IMR-90 (cell line): ENCODE measurements around the gene PIP5K1B. TPM values are rescaled to one million over a fixed set of nuclear protein-coding genes. Genes with fewer than 3 reads are reported as not detected.

Source experiments
- ATAC-seq: fragments of 200-7000 bp; cut with Tn5 transposase; 2 replicates; pipeline ENCODE4 v1.9.1; 2020; ENCODE audit warnings: low read depth, mild to moderate bottlenecking, moderate library complexity
- BruUV-seq: library from RNA; stranded (reverse); fragments of 400-500 nt; replicated peaks from 2 replicates; lab custom pipeline; 2021; lab: Mats Ljungman, UMichigan
- CTCF ChIA-PET: fragments of 300-600 bp; formaldehyde crosslinking; extraction: SDS; loops from one replicate; lab custom pipeline; 2021; ENCODE audit warnings: antibody characterized with exemption; lab: Yijun Ruan, JAX
- POLR2A ChIA-PET: fragments of 300-600 bp; sonication (Branson Sonifier 250); formaldehyde crosslinking; loops from one replicate; lab custom pipeline; 2022; ENCODE audit warnings: antibody characterized with exemption; ENCODE audit not compliant: unreplicated experiment; lab: Charles Lee
- DNase-seq: peaks from one replicate; pipeline ENCODE4 v3.0.0; 2013
- H2AFZ ChIP-seq: replicated peaks from 2 replicates; pipeline ENCODE3; 2013; ENCODE audit warnings: low read length, mild to moderate bottlenecking; ENCODE audit not compliant: poor library complexity
- H2AK5ac ChIP-seq: 2 replicates; pipeline ENCODE4 v1.6.1; 2013; ENCODE audit warnings: low read depth, low read length, inconsistent platforms
- H2AK9ac ChIP-seq: replicated peaks from 2 replicates; pipeline ENCODE3; 2013; ENCODE audit warnings: mild to moderate bottlenecking, low read depth, low read length, moderate library complexity; ENCODE audit not compliant: poor library complexity
- H2BK120ac ChIP-seq: 2 replicates; pipeline ENCODE4 v1.6.1; 2013; ENCODE audit warnings: low read depth, low read length, inconsistent platforms
- H2BK15ac ChIP-seq: 3 replicates; pipeline ENCODE4 v1.6.1; 2013; ENCODE audit warnings: low read depth, low read length, inconsistent platforms
- H2BK20ac ChIP-seq: 2 replicates; pipeline ENCODE4 v1.6.1; 2013; ENCODE audit warnings: low read depth, mild to moderate bottlenecking, inconsistent platforms, low read length, moderate library complexity
- H2BK5ac ChIP-seq: 2 replicates; pipeline ENCODE4 v1.6.1; 2013; ENCODE audit warnings: mild to moderate bottlenecking, low read depth, low read length, inconsistent platforms; ENCODE audit not compliant: poor library complexity, severe bottlenecking
- H3K14ac ChIP-seq: replicated peaks from 2 replicates; pipeline ENCODE4 v1.6.1; 2013; ENCODE audit warnings: low read depth, low read length, inconsistent platforms
- H3K18ac ChIP-seq: 2 replicates; pipeline ENCODE4 v1.6.1; 2013; ENCODE audit warnings: low read depth, low read length, control low read depth
- H3K23ac ChIP-seq: 2 replicates; pipeline ENCODE4 v1.6.1; 2013; ENCODE audit warnings: low read depth, low read length, inconsistent platforms
- H3K27ac ChIP-seq: 2 replicates; pipeline ENCODE4 v1.5.1; 2013; ENCODE audit warnings: mild to moderate bottlenecking, control low read depth, low read length; ENCODE audit not compliant: insufficient read depth
- H3K27me3 ChIP-seq: 2 replicates; pipeline ENCODE4 v1.6.1; 2013; ENCODE audit warnings: low read length; ENCODE audit not compliant: control insufficient read depth, insufficient read depth
- H3K36me3 ChIP-seq: 2 replicates; pipeline ENCODE4 v1.6.1; 2013; ENCODE audit warnings: low read length, mixed read lengths; ENCODE audit not compliant: control insufficient read depth, insufficient read depth
- H3K4ac ChIP-seq: 2 replicates; pipeline ENCODE4 v1.6.1; 2013; ENCODE audit warnings: low read depth, low read length, inconsistent platforms
- H3K4me1 ChIP-seq: 2 replicates; pipeline ENCODE4 v1.6.1; 2013; ENCODE audit warnings: low read length, mixed read lengths; ENCODE audit not compliant: control insufficient read depth, insufficient read depth
- H3K4me2 ChIP-seq: 2 replicates; pipeline ENCODE4 v1.6.1; 2013; ENCODE audit warnings: low read depth, mild to moderate bottlenecking, control low read depth, low read length, moderate library complexity
- H3K4me3 ChIP-seq: 2 replicates; pipeline ENCODE4 v1.5.1; 2013; ENCODE audit warnings: low read depth, mild to moderate bottlenecking, control low read depth, low read length, moderate library complexity; ENCODE audit not compliant: insufficient read depth
- H3K56ac ChIP-seq: 2 replicates; pipeline ENCODE4 v1.6.1; 2013; ENCODE audit warnings: low read length, inconsistent platforms; ENCODE audit not compliant: insufficient read depth; ENCODE audit errors: extremely low read depth
- H3K79me1 ChIP-seq, 2 experiments: 2 replicates each; pipeline ENCODE4 v1.6.1; 2013; ENCODE audit warnings: low read length in 2 of 2, inconsistent platforms in 1 of 2, low read depth in 1 of 2
- H3K9ac ChIP-seq: 2 replicates; pipeline ENCODE4 v1.6.1; 2013; ENCODE audit warnings: low read depth, low read length, control low read depth
- H3K9me1 ChIP-seq: 2 replicates; pipeline ENCODE4 v1.6.1; 2013; ENCODE audit warnings: low read length, inconsistent platforms; ENCODE audit not compliant: insufficient read depth
- H3K9me3 ChIP-seq: 2 replicates; pipeline ENCODE4 v1.6.1; 2013; ENCODE audit warnings: low read length; ENCODE audit not compliant: control insufficient read depth, insufficient read depth
- H4K20me1 ChIP-seq: 2 replicates; pipeline ENCODE4 v1.6.1; 2013; ENCODE audit warnings: low read length, inconsistent platforms; ENCODE audit not compliant: insufficient read depth
- H4K5ac ChIP-seq: 2 replicates; pipeline ENCODE4 v1.6.1; 2013; ENCODE audit warnings: mild to moderate bottlenecking, low read depth, low read length, control low read depth
- H4K8ac ChIP-seq, 2 experiments: 2 replicates each; pipeline ENCODE4 v1.6.1; 2013; ENCODE audit warnings: low read depth in 2 of 2, low read length in 2 of 2, control low read depth in 1 of 2, inconsistent platforms in 1 of 2
- H4K91ac ChIP-seq: 2 replicates; pipeline ENCODE4 v1.6.1; 2013; ENCODE audit warnings: low read depth, low read length, inconsistent platforms; ENCODE audit not compliant: insufficient read depth
- BHLHE40 ChIP-seq: fragments of 150-350 bp; IDR thresholded peaks from 2 replicates; pipeline ENCODE4 v1.6.1; 2016; ENCODE audit warnings: mild to moderate bottlenecking, low read depth, low read length
- CEBPB ChIP-seq: IDR thresholded peaks from 2 replicates; pipeline ENCODE4 v1.6.1; 2012; ENCODE audit warnings: low read depth, low read length, improper control_type of control experiment
- CHD1 ChIP-seq: IDR thresholded peaks from 2 replicates; pipeline ENCODE4 v1.6.1; 2012; ENCODE audit warnings: low read depth, low read length, improper control_type of control experiment
- CTCF ChIP-seq: conservative IDR thresholded peaks from 2 replicates; pipeline ENCODE4 v1.5.1; 2012; ENCODE audit warnings: mild to moderate bottlenecking, low read depth, low read length, improper control_type of control experiment
- FOS ChIP-seq: fragments of 150-350 bp; IDR thresholded peaks from 2 replicates; pipeline ENCODE4 v1.6.1; 2016; ENCODE audit warnings: low read depth, low read length
- MAFK ChIP-seq: IDR thresholded peaks from 2 replicates; pipeline ENCODE4 v1.6.1; 2012; ENCODE audit warnings: low read depth, low read length, improper control_type of control experiment
- MAZ ChIP-seq: IDR thresholded peaks from 2 replicates; pipeline ENCODE4 v1.6.1; 2012; ENCODE audit warnings: low read depth, mild to moderate bottlenecking, low read length, improper control_type of control experiment, moderate library complexity, borderline replicate concordance
- MXI1 ChIP-seq: IDR thresholded peaks from 2 replicates; pipeline ENCODE4 v1.6.1; 2012; ENCODE audit warnings: low read depth, mild to moderate bottlenecking, low read length, moderate library complexity, borderline replicate concordance
- NFE2L2 ChIP-seq: fragments of 150-350 bp; IDR thresholded peaks from 2 replicates; pipeline ENCODE4 v1.6.1; 2016; ENCODE audit warnings: low read depth, mild to moderate bottlenecking, low read length
- RCOR1 ChIP-seq: IDR thresholded peaks from 2 replicates; pipeline ENCODE4 v1.6.1; 2012; ENCODE audit warnings: mild to moderate bottlenecking, low read length, improper control_type of control experiment; ENCODE audit not compliant: insufficient replicate concordance
- RFX5 ChIP-seq: IDR thresholded peaks from 2 replicates; pipeline ENCODE4 v1.8.0; 2012; ENCODE audit warnings: low read depth, mild to moderate bottlenecking, low read length, moderate library complexity
- SMC3 ChIP-seq: fragments of 150-350 bp; IDR thresholded peaks from 2 replicates; pipeline ENCODE4 v1.6.1; 2016; ENCODE audit warnings: low read depth, mild to moderate bottlenecking, antibody characterized with exemption, low read length, moderate library complexity
- USF2 ChIP-seq: fragments of 150-350 bp; IDR thresholded peaks from 2 replicates; pipeline ENCODE4 v1.6.1; 2017; ENCODE audit warnings: mild to moderate bottlenecking, antibody characterized with exemption, low read length, low read depth
- WGBS, 2 experiments: methylation state at CpG; one replicate each; pipeline versions ENCODE4 v1.1.5 to v1.1.7; 2013; ENCODE audit warnings: missing lambda C conversion rate in 2 of 2; ENCODE audit not compliant: insufficient read length in 1 of 2; ENCODE audit errors: extremely low coverage in 2 of 2; 5-methylcytosine and 5-hydroxymethylcytosine counted together
- dilution Hi-C: fragments of 300-500 bp; cut with HindIII; formaldehyde crosslinking; loops from one replicate; pipeline ENCODE4 v1.14.3; 2018; ENCODE audit warnings: low sequenced_read_pairs; ENCODE audit not compliant: unreplicated experiment
- in situ Hi-C: fragments of 300-500 bp; cut with MboI; formaldehyde crosslinking; loops from 3 replicates; pipeline ENCODE4 v1.14.3; 2019; ENCODE audit warnings: low sequenced_read_pairs, inconsistent platforms, mixed read lengths
- intact Hi-C: fragments of 100-400 bp; cut with micrococcal nuclease; formaldehyde crosslinking; loops from 2 replicates; pipeline ENCODE4 v1.10.0; 2022
- polyA plus RNA-seq, 3 experiments: library from polyadenylated mRNA; depleted of rRNA; stranded (reverse); fragments of >200 nt; gene quantifications; 2 replicates each; pipeline ENCODE4 v1.2.3, GENCODE V29; 2012; ENCODE audit warnings: low replicate concordance in 1 of 3
- total RNA-seq: library from RNA; depleted of rRNA; stranded (reverse); fragments of >200 nt; gene quantifications from 2 replicates; pipeline ENCODE4 v1.2.3, GENCODE V29; 2012
- TF ChIP-seq, protein P1 (sequence below): fragments of 150-350 bp; IDR thresholded peaks from 2 replicates; pipeline ENCODE4 v1.6.1; 2016; ENCODE audit warnings: low read depth, mild to moderate bottlenecking, low read length, moderate library complexity, borderline replicate concordance

PIP5K1B gene
- total and polyA plus RNA-seq, 2 of the 4 experiments (the other 2 are of a cell fraction) = not detected

DNA sequence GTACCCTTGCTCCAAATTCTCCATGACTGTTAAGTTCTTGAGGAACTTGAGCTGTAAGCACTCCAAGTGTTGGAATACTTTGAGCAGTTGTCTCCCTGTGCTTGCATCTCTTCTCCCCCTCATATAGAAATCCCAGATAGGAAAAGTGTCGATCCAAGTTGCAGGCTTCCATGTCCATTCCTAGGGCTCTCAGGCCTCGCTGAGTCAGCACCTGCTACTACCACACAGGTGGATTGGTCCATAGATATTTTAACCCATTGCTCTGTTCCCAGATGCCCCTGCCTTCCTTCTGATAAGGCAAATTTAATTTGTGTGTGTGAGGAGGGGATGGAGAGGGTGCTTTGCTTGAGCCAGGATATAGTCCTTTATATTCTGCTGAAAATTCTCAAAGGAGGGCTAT is 95.8 kb downstream of the PIP5K1B start:
- in situ Hi-C loops = no loop called here
- Histone ChIP-seq H2BK15ac (no peak overlapping the region), H3K9me1 (no peaks in the 10 kb centered on the region), H3K27me3 (peaks cover 2% of the 10 kb centered on the region), H4K5ac (no peak overlapping the region), H3K18ac (no peak overlapping the region), H3K4me3 (no peak overlapping the region), H3K27ac (no peak overlapping the region), H3K36me3 (no peaks in the 10 kb centered on the region), H3K79me1 (no peaks in the 10 kb centered on the region), H2AK5ac (no peak overlapping the region), H3K4ac (no peak overlapping the region), H3K9me3 (no peaks in the 10 kb centered on the region), H3K4me2 (no peak overlapping the region), H4K91ac (no peak overlapping the region), H2BK20ac (no peak overlapping the region), H3K4me1 (no peaks in the 10 kb centered on the region), H4K20me1 (no peaks in the 10 kb centered on the region), H4K8ac (no peak overlapping the region), H2AK9ac (no peak overlapping the region), H2BK120ac (no peak overlapping the region), H3K14ac (no peak overlapping the region), H3K9ac (no peak overlapping the region), H3K56ac (no peak overlapping the region), H2AFZ (no peak overlapping the region), H2BK5ac (no peak overlapping the region), H3K23ac (no peak overlapping the region)
- intact Hi-C loops = no loop called here
- no peak for DNase-seq
- ChIA-PET POLR2A (no interaction called here), CTCF (no interaction called here)
- dilution Hi-C loops = no loop called here
- no CpG with 5 or more reads among the region's 2 CpGs for WGBS, 2 experiments
- no peak for ATAC-seq
- BruUV-seq = no TSS peak
- TF ChIP-seq RCOR1 (no peak), NFE2L2 (no peak), MXI1 (no peak), FOS (no peak), BHLHE40 (no peak), RFX5 (no peak), USF2 (no peak), CHD1 (no peak), CEBPB (no peak), SMC3 (no peak), MAZ (no peak), MAFK (no peak), CTCF (no peak)
- TF ChIP-seq, protein P1, sequence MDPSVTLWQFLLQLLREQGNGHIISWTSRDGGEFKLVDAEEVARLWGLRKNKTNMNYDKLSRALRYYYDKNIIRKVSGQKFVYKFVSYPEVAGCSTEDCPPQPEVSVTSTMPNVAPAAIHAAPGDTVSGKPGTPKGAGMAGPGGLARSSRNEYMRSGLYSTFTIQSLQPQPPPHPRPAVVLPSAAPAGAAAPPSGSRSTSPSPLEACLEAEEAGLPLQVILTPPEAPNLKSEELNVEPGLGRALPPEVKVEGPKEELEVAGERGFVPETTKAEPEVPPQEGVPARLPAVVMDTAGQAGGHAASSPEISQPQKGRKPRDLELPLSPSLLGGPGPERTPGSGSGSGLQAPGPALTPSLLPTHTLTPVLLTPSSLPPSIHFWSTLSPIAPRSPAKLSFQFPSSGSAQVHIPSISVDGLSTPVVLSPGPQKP = no peak
